Subcutaneous abdominal adipose tissue (tissue), 5 donors: ENCODE results near the gene GIMAP7.
A peak's percentile ranks its signal among the peaks of the same experiment; 100 is the strongest.
"Not testable (repeated sequence)": the region's sequence is repeated elsewhere in the genome, so short reads cannot be mapped to it uniquely, and the experiment has no call there.

Source experiments
- H3K27ac ChIP-seq: one replicate; pipeline ENCODE4 v1.7.0; 2013; ENCODE audit warnings: low read depth, mild to moderate bottlenecking, inconsistent platforms, low read length, moderate library complexity
- H3K27me3 ChIP-seq, 5 donors: one replicate each; pipeline ENCODE4 v1.7.0; 2013; ENCODE audit warnings: low read length in 5 of 5, inconsistent platforms in 1 of 5; ENCODE audit not compliant: control insufficient read depth in 5 of 5, insufficient read depth in 4 of 5
- H3K36me3 ChIP-seq, 5 donors: one replicate each; pipeline ENCODE4 v1.7.0; 2013; ENCODE audit warnings: low read length in 5 of 5; ENCODE audit not compliant: control insufficient read depth in 5 of 5, insufficient read depth in 5 of 5
- H3K4me1 ChIP-seq, 5 donors: one replicate each; pipeline ENCODE4 v1.7.0; 2013; ENCODE audit warnings: low read length in 5 of 5, mild to moderate bottlenecking in 3 of 5, moderate library complexity in 1 of 5; ENCODE audit not compliant: control insufficient read depth in 5 of 5, insufficient read depth in 5 of 5
- H3K4me3 ChIP-seq, 5 donors: one replicate each; pipeline ENCODE4 v1.7.0; 2013; ENCODE audit warnings: low read length in 5 of 5, low read depth in 1 of 5
- H3K9ac ChIP-seq, 5 donors: one replicate each; pipeline ENCODE4 v1.7.0; 2013; ENCODE audit warnings: low read length in 5 of 5, mild to moderate bottlenecking in 4 of 5, moderate library complexity in 3 of 5
- H3K9me3 ChIP-seq, 5 donors: one replicate each; pipeline ENCODE4 v1.7.0; 2013; ENCODE audit warnings: low read length in 5 of 5; ENCODE audit not compliant: control insufficient read depth in 5 of 5
- donor health status: healthy.
- donor health status: healthy.
- donor health status: healthy.
- donor health status: healthy.
- donor health status: healthy.

The GIMAP7 gene

DNA sequence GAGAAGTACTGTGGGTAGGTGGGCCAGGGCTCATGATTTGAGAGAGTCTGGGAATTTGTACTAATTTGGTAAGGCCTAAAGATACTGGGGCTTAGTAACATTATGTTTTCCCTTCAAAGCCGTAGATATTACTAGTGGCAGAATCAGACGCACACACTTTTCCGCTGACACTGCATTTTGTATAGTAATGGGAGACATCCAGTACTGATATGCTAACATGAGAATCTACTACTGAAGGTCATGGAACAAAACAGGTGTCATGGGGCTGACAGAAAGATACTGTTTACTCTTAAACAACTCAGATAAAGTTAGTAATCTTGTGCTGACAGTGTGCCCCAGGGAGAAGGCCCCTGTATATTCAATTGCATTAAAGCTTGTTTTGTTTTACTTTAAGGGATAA lies 11.1 kb upstream of the GIMAP7 start:
- Histone ChIP-seq H3K4me3 (no peak overlapping the region), H3K4me1 (peaks cover 0 to 8% (median 0%) of the 10 kb centered on the region in 5 donors), H3K9ac (no peak overlapping the region), H3K9me3 (peaks cover 0 to 2% (median 0%) of the 10 kb centered on the region in 5 donors), H3K36me3 (no peaks in the 10 kb centered on the region), H3K27ac (no peak overlapping the region), H3K27me3 (no peaks in the 10 kb centered on the region)

DNA sequence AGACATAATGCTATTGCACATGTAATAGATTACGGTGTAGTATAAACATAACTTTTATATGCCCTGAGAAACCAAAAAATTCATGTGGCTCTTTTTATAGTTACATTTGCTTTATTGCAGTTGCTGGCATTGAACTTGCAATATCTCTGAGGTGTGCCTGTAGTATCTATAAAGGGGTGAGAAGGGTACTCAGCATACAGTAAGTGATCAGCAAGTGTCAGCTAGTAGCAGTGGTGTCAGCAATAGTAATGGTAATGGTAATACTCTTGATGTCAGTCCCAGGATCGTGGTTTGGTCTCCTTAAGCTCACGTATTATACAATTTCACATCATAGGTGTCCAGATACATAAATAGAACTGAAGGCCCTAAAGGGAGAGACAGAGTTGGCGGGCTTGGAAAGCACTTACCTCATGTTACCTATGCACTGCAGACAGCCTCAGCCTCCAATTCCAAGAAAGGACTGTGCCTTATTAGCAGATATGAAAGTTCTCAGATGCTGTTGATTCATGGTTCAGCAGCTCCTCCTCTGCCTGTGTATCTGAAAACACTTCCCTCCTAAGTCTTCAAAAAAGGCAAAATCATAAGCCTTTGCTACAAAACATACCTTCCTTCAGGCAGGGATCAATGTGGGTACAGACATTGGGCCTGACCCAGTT lies 6.6 kb upstream of the GIMAP7 start:
- H3K4me3 ChIP-seq: no peak overlapping the region
- H3K27me3 ChIP-seq: no peaks in the 10 kb centered on the region
- no peak overlapping the region for H3K27ac ChIP-seq

GRCh38 chr7:150511048-150511447 lies 3.6 kb upstream of the GIMAP7 start:
- H3K4me1 ChIP-seq: peaks cover 0 to 13% (median 0%) of the 10 kb centered on the region in 5 donors
- H3K27ac ChIP-seq: no peak overlapping the region
- H3K27me3 ChIP-seq: no peaks in the 10 kb centered on the region
- H3K9me3 ChIP-seq: peaks cover 0 to 4% (median 0%) of the 10 kb centered on the region in 5 donors
- H3K4me3 ChIP-seq: no peak overlapping the region
- no peak overlapping the region for H3K9ac ChIP-seq
- H3K36me3 ChIP-seq: no peaks in the 10 kb centered on the region

More for the DNA sequence above, 6.6 kb upstream of the GIMAP7 start:
- Histone ChIP-seq H3K4me1 (peaks cover 0 to 6% (median 0%) of the 10 kb centered on the region in 5 donors), H3K9me3 (peaks cover 0 to 4% (median 0%) of the 10 kb centered on the region in 5 donors), H3K9ac (no peak overlapping the region), H3K36me3 (no peaks in the 10 kb centered on the region)

- Histone ChIP-seq H3K36me3 (no peaks in the 10 kb centered on the region), H3K4me1 (peaks cover 0 to 13% (median 0%) of the 10 kb centered on the region in 5 donors), H3K27ac (peak overlapping the region; percentile 63), H3K9ac (peak overlapping the region in 1 of 5 donors; percentile 91), H3K4me3 (peak overlapping the region in 4 of 5 donors; percentile 9 to 96 (median 82)), H3K9me3 (peaks cover 0 to 4% (median 0%) of the 10 kb centered on the region in 5 donors), H3K27me3 (no peaks in the 10 kb centered on the region)
These were observed 914 bp upstream of the GIMAP7 start for GRCh38 chr7:150513758-150514157.

- peak overlapping the region; percentile 71 to 96 (median 89) for H3K4me3 ChIP-seq
- peaks cover 0 to 18% (median 0%) of the 10 kb centered on the region in 5 donors for H3K4me1 ChIP-seq
- H3K9ac ChIP-seq: peak overlapping the region; percentile 46 to 91 (median 72)
- H3K9me3 ChIP-seq: peaks cover 0 to 4% (median 0%) of the 10 kb centered on the region in 5 donors
- peak overlapping the region; percentile 63 for H3K27ac ChIP-seq
- H3K27me3 ChIP-seq: no peaks in the 10 kb centered on the region
- H3K36me3 ChIP-seq: peaks cover 0 to 6% (median 2%) of the 10 kb centered on the region in 5 donors
These were observed 826 bp downstream of the GIMAP7 start for GRCh38 chr7:150515248-150516147.

DNA sequence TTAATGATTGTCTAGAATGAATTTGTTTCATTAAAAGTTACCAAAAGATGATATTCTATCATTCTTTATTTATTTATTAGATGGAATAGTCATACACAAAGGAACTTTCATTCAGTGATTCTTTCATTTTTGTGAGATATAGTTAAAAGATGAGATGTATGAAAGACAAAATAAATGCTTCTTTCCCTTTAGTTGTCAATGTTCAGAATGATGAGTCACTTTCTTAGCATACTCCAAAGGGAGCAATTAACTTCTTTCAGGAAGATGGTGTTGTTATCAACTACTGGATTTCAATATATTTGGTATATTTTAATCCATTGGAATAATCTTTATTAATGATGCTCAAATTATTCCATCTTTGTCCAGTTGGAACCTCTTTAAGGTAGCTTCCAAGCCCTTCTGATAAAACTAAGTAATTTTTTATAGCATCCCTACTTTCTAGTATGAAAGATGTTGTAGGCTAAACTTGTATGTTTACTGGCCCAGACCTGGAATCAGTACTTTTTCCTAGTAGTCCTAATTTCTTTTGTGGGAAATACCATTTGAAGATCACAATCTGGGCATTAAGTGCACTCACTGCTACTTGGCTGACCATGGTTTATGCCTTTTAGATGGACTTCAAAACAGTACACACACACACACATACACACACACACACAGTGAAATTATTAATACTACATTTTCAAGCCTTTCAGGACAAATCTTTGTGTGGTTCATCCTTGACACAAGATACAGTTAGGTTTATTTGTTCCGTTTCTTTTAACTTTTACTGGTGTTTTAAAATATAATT lies 2.5 kb downstream of the GIMAP7 start:
- H3K4me3 ChIP-seq: peak overlapping the region in 4 of 5 donors; percentile 75 to 96 (median 91)
- H3K9me3 ChIP-seq: peaks cover 0 to 2% (median 0%) of the 10 kb centered on the region in 5 donors
- H3K4me1 ChIP-seq: peaks cover 0 to 24% (median 0%) of the 10 kb centered on the region in 5 donors
- H3K9ac ChIP-seq: peak overlapping the region in 2 of 5 donors; percentile 52 to 91
- H3K27ac ChIP-seq: peak overlapping the region; percentile 63
- H3K27me3 ChIP-seq: no peaks in the 10 kb centered on the region
- peaks cover 0 to 11% (median 5%) of the 10 kb centered on the region in 5 donors for H3K36me3 ChIP-seq

GRCh38 chr7:150519310-150519709 lies 4.6 kb downstream of the GIMAP7 start:
- peak overlapping the region in 3 of 5 donors; percentile 75 to 96 (median 89) for H3K4me3 ChIP-seq
- H3K9ac ChIP-seq: peak overlapping the region in 1 of 5 donors; percentile 11
- H3K27ac ChIP-seq: peak overlapping the region; percentile 47
- peaks cover 0 to 2% (median 0%) of the 10 kb centered on the region in 5 donors for H3K9me3 ChIP-seq
- no peaks in the 10 kb centered on the region for H3K27me3 ChIP-seq
- peaks cover 0 to 12% (median 0%) of the 10 kb centered on the region in 5 donors for H3K4me1 ChIP-seq
- H3K36me3 ChIP-seq: peaks cover 0 to 11% (median 5%) of the 10 kb centered on the region in 5 donors

DNA sequence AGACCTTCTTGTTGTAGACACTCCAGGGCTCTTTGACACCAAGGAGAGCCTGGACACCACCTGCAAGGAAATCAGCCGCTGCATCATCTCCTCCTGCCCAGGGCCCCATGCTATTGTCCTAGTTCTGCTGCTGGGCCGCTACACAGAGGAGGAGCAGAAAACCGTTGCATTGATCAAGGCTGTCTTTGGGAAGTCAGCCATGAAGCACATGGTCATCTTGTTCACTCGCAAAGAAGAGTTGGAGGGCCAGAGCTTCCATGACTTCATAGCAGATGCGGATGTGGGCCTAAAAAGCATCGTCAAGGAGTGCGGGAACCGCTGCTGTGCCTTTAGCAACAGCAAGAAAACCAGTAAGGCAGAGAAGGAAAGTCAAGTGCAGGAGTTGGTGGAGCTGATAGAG lies 5.5 kb downstream of the GIMAP7 start:
- Histone ChIP-seq H3K27ac (peak overlapping the region; percentile 47), H3K4me3 (peak overlapping the region in 4 of 5 donors; percentile 14 to 96 (median 82))

DNA sequence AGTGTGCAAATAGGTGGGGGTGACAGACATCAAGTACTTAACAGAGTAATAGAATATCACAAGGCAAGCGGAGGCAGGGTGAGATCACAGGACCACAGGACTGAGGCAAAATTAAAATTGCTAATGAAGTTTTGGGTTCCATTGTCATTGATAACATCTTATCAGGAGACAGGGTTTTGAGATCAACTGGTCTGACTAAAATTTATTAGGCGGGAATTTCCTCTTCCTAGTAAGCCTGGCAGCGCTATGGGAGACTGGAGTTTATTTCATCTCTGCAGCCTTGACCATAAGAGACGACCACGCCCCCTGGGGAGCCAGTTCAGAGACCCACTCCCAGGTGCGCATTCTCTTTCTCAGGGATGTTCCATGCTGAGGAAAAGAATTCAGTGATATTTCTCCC lies 8.3 kb downstream of the GIMAP7 start:
- peaks cover 0 to 12% (median 0%) of the 10 kb centered on the region in 5 donors for H3K4me1 ChIP-seq
- H3K27me3 ChIP-seq, H3K27ac ChIP-seq, H3K9ac ChIP-seq, H3K4me3 ChIP-seq, H3K9me3 ChIP-seq: not testable (repeated sequence)
- peaks cover 0 to 11% (median 5%) of the 10 kb centered on the region in 5 donors for H3K36me3 ChIP-seq

More for the DNA sequence above, 5.5 kb downstream of the GIMAP7 start:
- Histone ChIP-seq H3K9me3 (peaks cover 0 to 2% (median 0%) of the 10 kb centered on the region in 5 donors), H3K27me3 (no peaks in the 10 kb centered on the region), H3K36me3 (peaks cover 0 to 11% (median 5%) of the 10 kb centered on the region in 5 donors), H3K9ac (peak overlapping the region in 1 of 5 donors; percentile 17), H3K4me1 (peaks cover 0 to 12% (median 0%) of the 10 kb centered on the region in 5 donors)
